Activated naive CD8-positive, alpha-beta T cell treated with anti-CD3 and anti-CD28 coated beads, Interleukin-2, amount 10 ng/mL, durations not matched to agents 7 days and 5 days (primary cell): ENCODE measurements around the gene TPSG1. TPM values are rescaled to one million over a fixed set of nuclear protein-coding genes. Genes with fewer than 3 reads are reported as not detected.
"Not testable (repeated sequence)": the region's sequence is repeated elsewhere in the genome, so short reads cannot be mapped to it uniquely, and the experiment has no call there.

Source experiments
- ATAC-seq: fragments of 150-1000 bp; cut with Tn5 transposase; one replicate; pipeline ENCODE4 v1.10.0; 2021; ENCODE audit warnings: low read depth, moderate library complexity
- POLR2A ChIA-PET: fragments of 350-600 bp; sonication (Branson Sonifier 250); formaldehyde crosslinking; loops from one replicate; lab custom pipeline; 2021; ENCODE audit warnings: antibody characterized with exemption; lab: Charles Lee
- DNase-seq: peaks from one replicate; pipeline ENCODE4 v3.0.0; 2021
- H3K27ac Mint-ChIP-seq: one replicate; pipeline ENCODE4 v1.8.0; 2022; ENCODE audit warnings: mild to moderate bottlenecking, mixed read lengths
- H3K27me3 Mint-ChIP-seq: one replicate; pipeline ENCODE4 v1.8.0; 2022; ENCODE audit warnings: mild to moderate bottlenecking, moderate library complexity, mixed read lengths
- H3K36me3 Mint-ChIP-seq: one replicate; pipeline ENCODE4 v1.8.0; 2021; ENCODE audit warnings: mild to moderate bottlenecking, mixed read lengths
- H3K4me1 Mint-ChIP-seq: one replicate; pipeline ENCODE4 v1.8.0; 2021; ENCODE audit warnings: mixed read lengths
- H3K4me3 Mint-ChIP-seq: one replicate; pipeline ENCODE4 v1.8.0; 2022; ENCODE audit warnings: mild to moderate bottlenecking, moderate library complexity, mixed read lengths
- H3K9me3 Mint-ChIP-seq: one replicate; pipeline ENCODE4 v1.8.0; 2021; ENCODE audit warnings: mixed read lengths
- total RNA-seq, 2 experiments: library from RNA; stranded (reverse); gene quantifications; one replicate each; pipeline ENCODE4 v1.2.3, GENCODE V29; 2021

TPSG1 gene
- not detected for total RNA-seq

- H3K4me1 Mint-ChIP-seq, result no peaks in the 10 kb centered on the region
- no peaks in the 10 kb centered on the region for H3K27me3 Mint-ChIP-seq
- DNase-seq, result no peak
- H3K27ac Mint-ChIP-seq, result no peak within 1 kb of the TSS
- POLR2A ChIA-PET, result no interaction called here
- no peaks in the 10 kb centered on the region for H3K36me3 Mint-ChIP-seq
- no peaks in the 10 kb centered on the region for H3K9me3 Mint-ChIP-seq
- no peak within 1 kb of the TSS for H3K4me3 Mint-ChIP-seq
- no peak for ATAC-seq
Measured at GRCh38 chr16:1225051-1225451, at the start of gene TPSG1. TSS of gene TPSG1 (minus strand) at chr16:1225268. CDS start at chr16:1225252, 16 bp downstream.

GRCh38 chr16:1274767-1275166 lies 49.7 kb upstream of the TPSG1 start:
- no peak overlapping the region for H3K4me3 Mint-ChIP-seq
- H3K9me3 Mint-ChIP-seq, result no peaks in the 10 kb centered on the region
- ATAC-seq (no peak), DNase-seq (no peak)
- H3K36me3 Mint-ChIP-seq, result no peaks in the 10 kb centered on the region
- no peak overlapping the region for H3K27ac Mint-ChIP-seq
- peaks cover 7% of the 10 kb centered on the region for H3K27me3 Mint-ChIP-seq
- POLR2A ChIA-PET, result no interaction called here
- no peaks in the 10 kb centered on the region for H3K4me1 Mint-ChIP-seq

GRCh38 chr16:1273816-1274215 lies 48.7 kb upstream of the TPSG1 start:
- POLR2A ChIA-PET, result no interaction called here
- ATAC-seq (no peak), DNase-seq (no peak)
- peaks cover 7% of the 10 kb centered on the region for H3K27me3 Mint-ChIP-seq
- H3K27ac Mint-ChIP-seq, result no peak overlapping the region
- H3K4me3 Mint-ChIP-seq, result no peak overlapping the region
- H3K9me3 Mint-ChIP-seq, result no peaks in the 10 kb centered on the region
- H3K4me1 Mint-ChIP-seq, result no peaks in the 10 kb centered on the region
- no peaks in the 10 kb centered on the region for H3K36me3 Mint-ChIP-seq

GRCh38 chr16:1272453-1273198 lies 47.6 kb upstream of the TPSG1 start:
- no peaks in the 10 kb centered on the region for H3K9me3 Mint-ChIP-seq
- no peak overlapping the region for H3K27ac Mint-ChIP-seq
- no peaks in the 10 kb centered on the region for H3K36me3 Mint-ChIP-seq
- H3K4me3 Mint-ChIP-seq, result no peak overlapping the region
- DNase-seq (no peak), ATAC-seq (no peak)
- H3K27me3 Mint-ChIP-seq, result peaks cover 3% of the 10 kb centered on the region
- POLR2A ChIA-PET, result no interaction called here
- H3K4me1 Mint-ChIP-seq, result no peaks in the 10 kb centered on the region

GRCh38 chr16:1271724-1272413 lies 46.8 kb upstream of the TPSG1 start:
- POLR2A ChIA-PET, H3K27ac Mint-ChIP-seq, H3K36me3 Mint-ChIP-seq, H3K4me3 Mint-ChIP-seq, ATAC-seq, DNase-seq, H3K9me3 Mint-ChIP-seq, H3K27me3 Mint-ChIP-seq, H3K4me1 Mint-ChIP-seq: not testable (repeated sequence)

GRCh38 chr16:1271380-1271723 lies 46.3 kb upstream of the TPSG1 start:
- DNase-seq, result no peak
- no peak overlapping the region for H3K27ac Mint-ChIP-seq
- POLR2A ChIA-PET, result no interaction called here
- H3K4me3 Mint-ChIP-seq, result no peak overlapping the region
- H3K27me3 Mint-ChIP-seq, result peaks cover 2% of the 10 kb centered on the region
- H3K4me1 Mint-ChIP-seq, result no peaks in the 10 kb centered on the region
- no peak for ATAC-seq
- H3K36me3 Mint-ChIP-seq, result no peaks in the 10 kb centered on the region
- H3K9me3 Mint-ChIP-seq, result no peaks in the 10 kb centered on the region

- H3K27ac Mint-ChIP-seq, H3K36me3 Mint-ChIP-seq, H3K9me3 Mint-ChIP-seq, POLR2A ChIA-PET, DNase-seq, H3K4me3 Mint-ChIP-seq, ATAC-seq, H3K27me3 Mint-ChIP-seq, H3K4me1 Mint-ChIP-seq: not testable (repeated sequence)
Measured at GRCh38 chr16:1269418-1269817, 44.4 kb upstream of the TPSG1 start.

- Mint-ChIP-seq H3K9me3 (peaks cover 7% of the 10 kb centered on the region), H3K4me1 (no peaks in the 10 kb centered on the region), H3K4me3 (no peak overlapping the region), H3K27me3 (peaks cover 9% of the 10 kb centered on the region), H3K36me3 (no peaks in the 10 kb centered on the region), H3K27ac (no peak overlapping the region)
- DNase-seq, result no peak
- no peak for ATAC-seq
- POLR2A ChIA-PET, result no interaction called here
Measured at GRCh38 chr16:1265826-1266225, 40.8 kb upstream of the TPSG1 start.

- POLR2A ChIA-PET, result no interaction called here
- DNase-seq (no peak), ATAC-seq (no peak)
- peaks cover 7% of the 10 kb centered on the region for H3K9me3 Mint-ChIP-seq
- no peaks in the 10 kb centered on the region for H3K4me1 Mint-ChIP-seq
- H3K27me3 Mint-ChIP-seq, result peaks cover 13% of the 10 kb centered on the region
- H3K36me3 Mint-ChIP-seq, result no peaks in the 10 kb centered on the region
- H3K4me3 Mint-ChIP-seq, result no peak overlapping the region
- no peak overlapping the region for H3K27ac Mint-ChIP-seq
Measured at GRCh38 chr16:1265090-1265630, 40.1 kb upstream of the TPSG1 start.

- Mint-ChIP-seq H3K4me1 (no peaks in the 10 kb centered on the region), H3K36me3 (no peaks in the 10 kb centered on the region)
Measured at GRCh38 chr16:1264345-1265089, 39.4 kb upstream of the TPSG1 start.

GRCh38 chr16:1263591-1264344 lies 38.7 kb upstream of the TPSG1 start:
- peaks cover 7% of the 10 kb centered on the region for H3K9me3 Mint-ChIP-seq
- no peak overlapping the region for H3K4me3 Mint-ChIP-seq
- H3K36me3 Mint-ChIP-seq, result no peaks in the 10 kb centered on the region
- POLR2A ChIA-PET, result no interaction called here
- DNase-seq, result no peak
- ATAC-seq, result no peak
- H3K4me1 Mint-ChIP-seq, result peaks cover 4% of the 10 kb centered on the region
- no peak overlapping the region for H3K27ac Mint-ChIP-seq
- peaks cover 13% of the 10 kb centered on the region for H3K27me3 Mint-ChIP-seq

More at GRCh38 chr16:1264345-1265089, 39.4 kb upstream of the TPSG1 start:
- H3K27ac Mint-ChIP-seq, result no peak overlapping the region
- H3K9me3 Mint-ChIP-seq, result peaks cover 7% of the 10 kb centered on the region
- no peak overlapping the region for H3K4me3 Mint-ChIP-seq
- no peak for DNase-seq
- POLR2A ChIA-PET, result no interaction called here
- ATAC-seq, result no peak
- H3K27me3 Mint-ChIP-seq, result peaks cover 13% of the 10 kb centered on the region

GRCh38 chr16:1262846-1263221 lies 37.8 kb upstream of the TPSG1 start:
- POLR2A ChIA-PET, result no interaction called here
- ATAC-seq (no peak), DNase-seq (no peak)
- peaks cover 13% of the 10 kb centered on the region for H3K27me3 Mint-ChIP-seq
- H3K4me1 Mint-ChIP-seq, result peaks cover 5% of the 10 kb centered on the region
- H3K4me3 Mint-ChIP-seq, result no peak overlapping the region
- no peak overlapping the region for H3K27ac Mint-ChIP-seq
- H3K9me3 Mint-ChIP-seq, result peaks cover 7% of the 10 kb centered on the region
- H3K36me3 Mint-ChIP-seq, result no peaks in the 10 kb centered on the region

GRCh38 chr16:1262210-1262845 lies 37.3 kb upstream of the TPSG1 start:
- H3K27me3 Mint-ChIP-seq, result peaks cover 13% of the 10 kb centered on the region
- H3K36me3 Mint-ChIP-seq, result no peaks in the 10 kb centered on the region
- H3K9me3 Mint-ChIP-seq, result peaks cover 7% of the 10 kb centered on the region
- no peak overlapping the region for H3K4me3 Mint-ChIP-seq
- no peak for ATAC-seq
- DNase-seq, result no peak
- H3K4me1 Mint-ChIP-seq, result peaks cover 5% of the 10 kb centered on the region
- H3K27ac Mint-ChIP-seq, result no peak overlapping the region
- POLR2A ChIA-PET, result no interaction called here
